Measurements from ENCODE around the gene C17orf67.

C17orf67 gene

GRCh38 chr17:56752263-56752836 lies 81.4 kb downstream of the C17orf67 start:
- no peaks in the 10 kb centered on the region for H3K9me3 ChIP-seq (ENCODE audit: low read length)
- H3K4me3 ChIP-seq (ENCODE audit: low read length) = no peak overlapping the region
- no peak overlapping the region for H2AFZ ChIP-seq (ENCODE audit: low read depth, low read length)
- H3K4me1 ChIP-seq (ENCODE audit: insufficient read depth, low read length) = peaks cover 3% of the 10 kb centered on the region
- H3K36me3 ChIP-seq (ENCODE audit: insufficient read depth, low read length) = no peaks in the 10 kb centered on the region
- H3K27me3 ChIP-seq (ENCODE audit: insufficient read depth, low read length) = no peaks in the 10 kb centered on the region

DNA sequence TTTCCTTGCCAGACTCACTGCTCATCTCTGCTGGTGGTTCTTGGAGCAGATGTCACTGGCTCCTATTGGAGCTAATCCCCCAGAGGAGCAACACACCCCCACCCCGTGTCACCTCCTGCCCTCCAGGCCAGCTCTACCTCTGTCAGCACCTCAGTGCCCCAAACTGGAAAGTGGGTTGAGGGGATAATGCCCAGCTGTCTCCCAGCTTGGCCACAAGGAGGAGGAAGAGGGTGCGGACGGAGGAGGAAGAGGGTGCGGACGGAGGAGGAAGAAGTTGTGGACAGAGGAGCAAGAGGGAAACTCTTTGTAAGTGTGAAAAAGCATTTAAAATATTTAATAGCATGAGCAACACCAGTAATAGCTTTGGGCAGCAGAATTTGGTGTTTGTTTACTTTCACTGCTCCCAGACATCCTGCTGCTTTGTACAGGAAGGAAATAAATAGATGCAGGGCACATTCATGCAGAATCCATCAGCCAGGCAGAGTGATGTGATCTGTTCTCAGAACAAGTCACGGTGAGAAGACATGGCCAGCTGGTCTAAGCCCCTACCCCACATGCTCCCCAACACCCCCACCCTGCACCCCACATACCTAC lies 82.5 kb downstream of the C17orf67 start:
- no peaks in the 10 kb centered on the region for H3K36me3 ChIP-seq (ENCODE audit: insufficient read depth, low read length)
- H3K4me3 ChIP-seq (ENCODE audit: low read length) = no peak overlapping the region
- peaks cover 3% of the 10 kb centered on the region for H3K4me1 ChIP-seq (ENCODE audit: insufficient read depth, low read length)
- H3K27me3 ChIP-seq (ENCODE audit: insufficient read depth, low read length) = no peaks in the 10 kb centered on the region
- H2AFZ ChIP-seq (ENCODE audit: low read depth, low read length) = no peak overlapping the region
- H3K9me3 ChIP-seq (ENCODE audit: low read length) = no peaks in the 10 kb centered on the region

DNA sequence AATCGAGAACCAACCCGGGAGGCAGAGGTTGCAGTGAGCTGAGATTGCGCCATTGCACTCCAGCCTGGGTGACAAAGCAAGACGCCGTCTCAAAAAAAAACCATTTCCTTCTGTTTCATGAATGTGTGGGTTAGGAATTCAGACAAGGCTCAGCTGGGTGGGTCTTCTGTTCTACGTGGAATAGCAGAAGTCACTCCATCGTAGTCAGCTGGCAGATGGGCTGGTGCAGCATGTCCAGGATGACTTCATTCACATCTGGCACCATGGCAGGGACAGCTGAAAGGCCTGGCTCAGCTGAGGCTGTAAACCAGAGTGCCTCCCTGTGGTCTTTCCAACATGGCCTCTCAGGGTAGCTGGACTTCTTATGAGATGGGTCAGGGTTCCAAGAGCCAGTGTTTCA lies 89.0 kb downstream of the C17orf67 start:
- Histone ChIP-seq H3K4me1 (ENCODE audit: insufficient read depth, low read length) (no peaks in the 10 kb centered on the region), H3K36me3 (ENCODE audit: insufficient read depth, low read length) (no peaks in the 10 kb centered on the region), H3K4me3 (ENCODE audit: low read length) (no peak overlapping the region), H3K9me3 (ENCODE audit: low read length) (peaks cover 2% of the 10 kb centered on the region), H2AFZ (ENCODE audit: low read depth, low read length) (no peak overlapping the region), H3K27me3 (ENCODE audit: insufficient read depth, low read length) (no peaks in the 10 kb centered on the region)

GRCh38 chr17:56742601-56743000 lies 91.1 kb downstream of the C17orf67 start:
- Histone ChIP-seq H3K4me3 (ENCODE audit: low read length) (no peak overlapping the region), H2AFZ (ENCODE audit: low read depth, low read length) (no peak overlapping the region), H3K27me3 (ENCODE audit: insufficient read depth, low read length) (no peaks in the 10 kb centered on the region), H3K36me3 (ENCODE audit: insufficient read depth, low read length) (no peaks in the 10 kb centered on the region), H3K4me1 (ENCODE audit: insufficient read depth, low read length) (no peaks in the 10 kb centered on the region), H3K9me3 (ENCODE audit: low read length) (peaks cover 2% of the 10 kb centered on the region)
